Psoas muscle (tissue), 8 donors: ENCODE results near the gene IL1RL1. TPM values are rescaled to one million over a fixed set of nuclear protein-coding genes. Genes with fewer than 3 reads are reported as not detected.

ENCODE experiments used
- ATAC-seq, 4 donors: fragments of 200-7000 bp; cut with Tn5 transposase; one replicate each; pipeline ENCODE4 v1.9.1; 2020; ENCODE audit warnings: moderate library complexity in 3 of 4, mild to moderate bottlenecking in 2 of 4
- DNase-seq, 2 donors: peaks; one replicate each; pipeline ENCODE4 v3.0.0-alpha.2; 2020
- H3K27ac ChIP-seq: fragments of 200-600 bp; one replicate; pipeline ENCODE4 v1.8.0; 2022
- H3K27me3 ChIP-seq, 3 donors: fragments of 200-600 bp in 1 of 3; one replicate each; pipeline versions ENCODE4 v1.6.1 to v1.8.0; 2013 to 2022; ENCODE audit warnings: low read length in 2 of 3, mild to moderate bottlenecking in 2 of 3, moderate library complexity in 1 of 3; ENCODE audit not compliant: insufficient read depth in 3 of 3
- H3K36me3 ChIP-seq, 2 donors: fragments of 200-600 bp in 1 of 2; one replicate each; pipeline versions ENCODE4 v1.6.1 to v1.8.0; 2013 to 2022; ENCODE audit warnings: low read depth in 1 of 2, mild to moderate bottlenecking in 1 of 2, moderate library complexity in 1 of 2; ENCODE audit not compliant: insufficient read depth in 1 of 2
- H3K4me1 ChIP-seq: fragments of 200-600 bp; one replicate; pipeline ENCODE4 v1.8.0; 2022
- H3K4me3 ChIP-seq: fragments of 200-600 bp; one replicate; pipeline ENCODE4 v1.8.0; 2022; ENCODE audit warnings: mild to moderate bottlenecking
- H3K9me3 ChIP-seq: fragments of 200-600 bp; one replicate; pipeline ENCODE4 v1.8.0; 2022
- WGBS, 3 donors: extraction: QIAGEN DNeasy Blood & Tissue Kit; methylation state at CpG; one replicate each; pipeline versions ENCODE4 v1.1.6 to v1.1.7; 2013; 5-methylcytosine and 5-hydroxymethylcytosine counted together
- intact Hi-C, 2 donors: fragments of 100-400 bp; cut with DNase I; formaldehyde crosslinking; loops; one replicate each; pipeline versions ENCODE4 v1.11.0 to v1.14.2; 2022
- polyA plus RNA-seq, 3 donors: library from polyadenylated mRNA; stranded (reverse); fragments of 200-250 nt; gene quantifications; one replicate each; pipeline ENCODE4 v1.2.3, GENCODE V29; 2013
- total RNA-seq, 4 donors: library from RNA; stranded (reverse); fragmentation: NEBNext Ultra II Directional in 2 of 4; extraction: Animal tissue kit (Norgen Biotek cat#: 25700) in 2 of 4; gene quantifications; one replicate each; pipeline versions ENCODE4 v1.2.1 to v1.2.4, GENCODE V29; 2021 to 2023
- TF ChIP-seq, protein P1 (sequence below): fragments of 200-600 bp; IDR thresholded peaks from one replicate; pipeline ENCODE4 v1.8.0; 2022; ENCODE audit warnings: antibody characterized with exemption
- donor health status: healthy with polysubstance abuse.
- donor health status: DM: no; HTN: no; CAD: no; lungs with moderate emphysema.
- donor health status: Bipolar disorder and iron deficiency.
- donor health status: healthy.
- donor health status: DM: yes; HTN: yes; CAD: no.
- donor health status: DM: no; HTN: no; CAD: no.
- donor health status: DM: no; HTN: no; CAD: no.
- donor health status: DM: yes; HTN: yes; CAD: no.

IL1RL1 gene
- total and polyA plus RNA-seq, 7 donors = 0.43 to 13.1 (median 2.9) TPM

DNA sequence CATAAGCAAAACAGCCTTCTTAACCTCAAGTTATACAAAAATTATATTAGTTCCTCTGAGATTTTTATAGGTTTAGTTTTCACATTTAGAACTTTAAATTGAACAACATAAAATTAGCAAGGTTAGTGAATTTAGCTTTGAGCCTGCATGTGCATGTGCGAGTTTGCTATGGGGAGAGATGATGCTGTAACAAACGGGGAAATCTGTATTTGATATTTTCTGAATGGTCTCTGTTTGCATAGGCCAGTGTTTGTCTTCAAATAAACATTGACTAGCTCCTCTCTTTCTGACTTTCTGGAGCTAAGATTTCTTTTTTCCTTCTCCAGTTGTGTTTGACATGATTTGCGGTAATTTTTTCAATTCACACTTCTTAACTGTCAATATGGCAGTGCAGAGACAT, 80.7 kb downstream of the IL1RL1 start:
- 73 to 83% (median 77%) methylated on average over 3 of the region's 3 CpGs for WGBS, 3 donors
- H3K36me3 ChIP-seq = no peaks in the 10 kb centered on the region
- H3K4me1 ChIP-seq = no peaks in the 10 kb centered on the region
- DNase-seq (no peak), ATAC-seq (no peak)
- H3K4me3 ChIP-seq = no peak overlapping the region
- no peaks in the 10 kb centered on the region for H3K27me3 ChIP-seq
- no peak overlapping the region for H3K27ac ChIP-seq
- TF ChIP-seq, protein P1, sequence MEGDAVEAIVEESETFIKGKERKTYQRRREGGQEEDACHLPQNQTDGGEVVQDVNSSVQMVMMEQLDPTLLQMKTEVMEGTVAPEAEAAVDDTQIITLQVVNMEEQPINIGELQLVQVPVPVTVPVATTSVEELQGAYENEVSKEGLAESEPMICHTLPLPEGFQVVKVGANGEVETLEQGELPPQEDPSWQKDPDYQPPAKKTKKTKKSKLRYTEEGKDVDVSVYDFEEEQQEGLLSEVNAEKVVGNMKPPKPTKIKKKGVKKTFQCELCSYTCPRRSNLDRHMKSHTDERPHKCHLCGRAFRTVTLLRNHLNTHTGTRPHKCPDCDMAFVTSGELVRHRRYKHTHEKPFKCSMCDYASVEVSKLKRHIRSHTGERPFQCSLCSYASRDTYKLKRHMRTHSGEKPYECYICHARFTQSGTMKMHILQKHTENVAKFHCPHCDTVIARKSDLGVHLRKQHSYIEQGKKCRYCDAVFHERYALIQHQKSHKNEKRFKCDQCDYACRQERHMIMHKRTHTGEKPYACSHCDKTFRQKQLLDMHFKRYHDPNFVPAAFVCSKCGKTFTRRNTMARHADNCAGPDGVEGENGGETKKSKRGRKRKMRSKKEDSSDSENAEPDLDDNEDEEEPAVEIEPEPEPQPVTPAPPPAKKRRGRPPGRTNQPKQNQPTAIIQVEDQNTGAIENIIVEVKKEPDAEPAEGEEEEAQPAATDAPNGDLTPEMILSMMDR = no peak
- intact Hi-C loops = no loop called here
- H3K9me3 ChIP-seq = no peaks in the 10 kb centered on the region

DNA sequence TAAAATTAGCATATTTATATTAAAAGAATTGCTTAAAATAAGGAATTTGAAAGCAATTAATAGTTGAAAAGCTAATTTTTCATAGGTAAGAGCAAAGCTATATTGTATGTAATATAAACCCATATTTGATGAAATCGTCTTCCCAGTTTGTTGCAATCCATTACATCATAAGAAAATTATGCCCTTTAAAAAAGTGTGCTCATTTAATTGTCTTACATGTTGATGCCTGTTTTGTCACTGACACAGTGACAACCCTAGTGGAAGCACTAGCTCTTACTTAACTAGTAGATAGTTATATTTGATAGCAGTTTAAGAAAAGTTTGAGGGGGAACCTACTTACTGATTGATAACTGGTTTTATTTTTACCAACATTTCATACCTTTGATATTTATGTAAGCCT, 81.6 kb downstream of the IL1RL1 start:
- TF ChIP-seq, protein P1 = no peak
- WGBS, 3 donors = 23 to 29% (median 29%) methylated on average over 1 of the region's 1 CpG
- Histone ChIP-seq H3K36me3 (no peaks in the 10 kb centered on the region), H3K27me3 (no peaks in the 10 kb centered on the region), H3K4me1 (no peaks in the 10 kb centered on the region), H3K27ac (no peak overlapping the region), H3K4me3 (no peak overlapping the region), H3K9me3 (no peaks in the 10 kb centered on the region)
- no peak for DNase-seq
- intact Hi-C loops = no loop called here
- no peak for ATAC-seq

DNA sequence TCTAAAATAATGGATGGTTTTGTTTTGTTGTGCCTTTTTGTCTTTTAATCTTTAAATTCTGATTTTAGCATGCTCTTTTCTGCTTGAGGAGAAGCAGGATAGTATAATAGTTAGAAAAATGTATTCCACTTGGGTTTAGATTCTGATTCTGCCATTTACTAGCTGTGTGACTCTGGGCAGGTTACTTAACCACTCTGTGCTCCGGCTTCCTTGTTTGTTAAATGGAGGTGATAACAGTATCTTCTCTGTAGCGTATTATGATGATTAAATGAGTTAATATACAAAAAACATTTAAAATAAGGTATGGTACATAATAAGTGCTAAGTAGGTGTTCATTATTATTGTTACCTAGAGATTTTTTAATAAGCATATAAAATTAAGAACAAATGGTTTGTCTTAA, 84.6 kb downstream of the IL1RL1 start:
- intact Hi-C loops = no loop called here
- Histone ChIP-seq H3K9me3 (no peaks in the 10 kb centered on the region), H3K4me3 (no peak overlapping the region), H3K27ac (no peak overlapping the region), H3K36me3 (no peaks in the 10 kb centered on the region), H3K27me3 (no peaks in the 10 kb centered on the region), H3K4me1 (no peaks in the 10 kb centered on the region)
- no peak for ATAC-seq
- 59 to 84% (median 83%) methylated on average over 2 of the region's 2 CpGs for WGBS, 3 donors
- DNase-seq = no peak
- TF ChIP-seq, protein P1 = no peak

DNA sequence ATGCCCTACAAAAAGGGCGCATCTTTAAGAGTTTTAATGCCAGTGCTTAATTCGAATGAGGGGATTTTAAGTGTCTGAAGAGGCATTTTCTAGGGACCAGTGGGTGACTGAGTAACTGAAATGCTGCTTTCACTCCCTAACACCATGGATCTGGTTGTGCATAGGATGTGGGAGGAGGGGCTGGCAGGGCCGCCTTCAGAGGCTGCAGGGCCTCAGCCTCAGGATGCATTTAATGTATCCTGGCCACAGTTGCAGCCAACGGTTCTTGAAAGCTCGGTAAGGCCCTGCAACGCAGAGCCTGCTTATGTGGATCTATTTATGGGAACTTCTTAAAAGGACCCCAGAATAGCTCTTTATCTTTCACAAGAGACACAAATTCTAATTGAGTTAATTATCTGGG, 85.8 kb downstream of the IL1RL1 start:
- H3K27ac ChIP-seq = no peak overlapping the region
- intact Hi-C loops = no loop called here
- no peaks in the 10 kb centered on the region for H3K9me3 ChIP-seq
- ATAC-seq (no peak), DNase-seq (no peak)
- 64 to 76% (median 74%) methylated on average over 6 of the region's 6 CpGs for WGBS, 3 donors
- TF ChIP-seq, protein P1 = no peak
- H3K36me3 ChIP-seq = no peaks in the 10 kb centered on the region
- H3K4me3 ChIP-seq = no peak overlapping the region
- no peaks in the 10 kb centered on the region for H3K4me1 ChIP-seq
- H3K27me3 ChIP-seq = no peaks in the 10 kb centered on the region

DNA sequence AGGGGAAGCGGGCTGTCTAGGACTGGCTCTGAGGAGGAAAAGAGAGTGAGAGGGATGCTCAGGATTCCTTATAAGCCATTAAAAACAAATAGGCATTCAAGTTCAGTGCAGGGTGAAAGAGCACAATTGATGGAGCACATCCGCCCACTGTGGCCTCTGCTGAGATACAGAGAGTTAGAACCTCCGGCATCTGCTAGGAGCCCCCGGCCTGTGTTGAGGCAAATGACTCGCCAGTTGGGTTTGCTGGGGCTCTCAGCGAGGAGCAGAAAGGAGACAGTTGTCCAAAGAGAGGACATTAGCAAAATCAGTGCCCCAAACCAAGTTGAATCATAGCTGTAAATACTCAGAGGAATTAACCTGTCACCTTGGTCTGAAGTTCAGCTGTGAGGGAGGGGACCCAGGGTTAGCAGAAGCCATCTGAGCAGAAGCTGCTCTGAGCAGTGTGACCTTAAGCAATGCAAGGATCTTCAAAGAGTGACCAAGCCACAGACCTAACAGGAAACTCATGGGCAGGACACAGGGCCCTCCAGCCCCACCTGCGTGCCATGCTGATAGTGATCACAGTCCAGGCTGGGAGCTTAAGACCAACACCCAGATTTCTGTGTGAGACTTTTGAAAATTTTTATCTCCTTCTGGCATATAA, 88.3 kb downstream of the IL1RL1 start:
- Histone ChIP-seq H3K27ac (no peak overlapping the region), H3K36me3 (no peaks in the 10 kb centered on the region), H3K9me3 (no peaks in the 10 kb centered on the region), H3K4me1 (no peaks in the 10 kb centered on the region), H3K27me3 (no peaks in the 10 kb centered on the region), H3K4me3 (no peak overlapping the region)
- intact Hi-C loops = no loop called here
- 81 to 88% (median 81%) methylated on average over 7 of the region's 7 CpGs for WGBS, 3 donors
- no peak for DNase-seq
- no peak for ATAC-seq
- TF ChIP-seq, protein P1 = no peak
